Coronary artery (tissue), 2 donors: ENCODE measurements around the gene B3GNT3.

ENCODE experiments used
- DNase-seq: peaks from one replicate; pipeline ENCODE4 v3.0.0-alpha.2; 2017; ENCODE audit warnings: low spot score
- H3K27ac ChIP-seq, 2 donors: fragments of 200-600 bp; sonication (generic); one replicate each; pipeline ENCODE4 v1.5.1; 2016 to 2019
- H3K4me3 ChIP-seq: fragments of 200-600 bp; sonication (generic); 2 replicates; pipeline ENCODE4 v1.5.1; 2016; ENCODE audit warnings: mild to moderate bottlenecking, moderate library complexity
- TF ChIP-seq, protein P1 (sequence below): fragments of 200-600 bp; sonication (generic); IDR thresholded peaks from one replicate; pipeline ENCODE4 v1.5.1; 2019; ENCODE audit warnings: antibody characterized with exemption

The B3GNT3 gene

DNA sequence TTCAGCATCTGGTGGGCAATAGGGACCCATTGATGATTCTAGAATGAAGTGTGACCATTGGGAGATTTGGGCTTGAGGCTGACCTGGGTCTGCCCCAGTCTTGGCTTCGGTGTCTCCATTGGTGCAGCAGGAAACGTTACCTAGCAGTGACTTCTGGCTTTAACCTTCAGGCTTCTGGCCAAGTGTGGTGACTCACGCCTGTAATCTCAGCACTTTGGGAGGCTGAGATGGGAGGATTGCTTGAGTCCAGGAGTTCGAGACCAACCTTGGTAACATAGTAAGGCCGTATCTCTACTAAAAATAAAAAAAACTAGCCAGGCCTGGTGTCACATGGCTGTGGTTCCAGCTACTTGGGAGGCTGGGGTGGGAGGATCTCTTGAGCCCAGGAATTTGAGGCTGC is 36.4 kb upstream of the B3GNT3 start:
- H3K4me3 ChIP-seq = no peak overlapping the region
- no peak for DNase-seq
- TF ChIP-seq, protein P1, sequence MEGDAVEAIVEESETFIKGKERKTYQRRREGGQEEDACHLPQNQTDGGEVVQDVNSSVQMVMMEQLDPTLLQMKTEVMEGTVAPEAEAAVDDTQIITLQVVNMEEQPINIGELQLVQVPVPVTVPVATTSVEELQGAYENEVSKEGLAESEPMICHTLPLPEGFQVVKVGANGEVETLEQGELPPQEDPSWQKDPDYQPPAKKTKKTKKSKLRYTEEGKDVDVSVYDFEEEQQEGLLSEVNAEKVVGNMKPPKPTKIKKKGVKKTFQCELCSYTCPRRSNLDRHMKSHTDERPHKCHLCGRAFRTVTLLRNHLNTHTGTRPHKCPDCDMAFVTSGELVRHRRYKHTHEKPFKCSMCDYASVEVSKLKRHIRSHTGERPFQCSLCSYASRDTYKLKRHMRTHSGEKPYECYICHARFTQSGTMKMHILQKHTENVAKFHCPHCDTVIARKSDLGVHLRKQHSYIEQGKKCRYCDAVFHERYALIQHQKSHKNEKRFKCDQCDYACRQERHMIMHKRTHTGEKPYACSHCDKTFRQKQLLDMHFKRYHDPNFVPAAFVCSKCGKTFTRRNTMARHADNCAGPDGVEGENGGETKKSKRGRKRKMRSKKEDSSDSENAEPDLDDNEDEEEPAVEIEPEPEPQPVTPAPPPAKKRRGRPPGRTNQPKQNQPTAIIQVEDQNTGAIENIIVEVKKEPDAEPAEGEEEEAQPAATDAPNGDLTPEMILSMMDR = no peak
- H3K27ac ChIP-seq = no peak overlapping the region

DNA sequence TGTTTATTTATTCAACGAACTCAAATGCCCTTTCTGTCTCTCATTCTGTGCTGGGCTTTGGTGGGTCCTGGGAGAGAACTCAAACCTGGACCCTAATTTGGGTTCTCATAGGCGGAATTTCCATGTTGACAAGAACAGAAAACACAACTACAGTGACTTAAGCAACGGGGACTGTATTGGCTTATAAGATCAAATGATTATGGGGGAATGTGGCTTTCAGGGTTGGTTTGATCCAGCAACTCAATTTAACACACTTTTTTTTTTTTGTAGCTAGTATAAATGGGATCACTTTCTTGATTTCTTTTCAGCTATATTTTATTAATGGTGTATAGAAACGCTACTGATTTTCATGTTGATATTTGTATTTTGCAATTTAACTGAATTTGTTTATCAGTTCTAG is 33.8 kb upstream of the B3GNT3 start:
- DNase-seq = no peak
- no peak overlapping the region for H3K27ac ChIP-seq
- TF ChIP-seq, protein P1 = no peak
- no peak overlapping the region for H3K4me3 ChIP-seq

DNA sequence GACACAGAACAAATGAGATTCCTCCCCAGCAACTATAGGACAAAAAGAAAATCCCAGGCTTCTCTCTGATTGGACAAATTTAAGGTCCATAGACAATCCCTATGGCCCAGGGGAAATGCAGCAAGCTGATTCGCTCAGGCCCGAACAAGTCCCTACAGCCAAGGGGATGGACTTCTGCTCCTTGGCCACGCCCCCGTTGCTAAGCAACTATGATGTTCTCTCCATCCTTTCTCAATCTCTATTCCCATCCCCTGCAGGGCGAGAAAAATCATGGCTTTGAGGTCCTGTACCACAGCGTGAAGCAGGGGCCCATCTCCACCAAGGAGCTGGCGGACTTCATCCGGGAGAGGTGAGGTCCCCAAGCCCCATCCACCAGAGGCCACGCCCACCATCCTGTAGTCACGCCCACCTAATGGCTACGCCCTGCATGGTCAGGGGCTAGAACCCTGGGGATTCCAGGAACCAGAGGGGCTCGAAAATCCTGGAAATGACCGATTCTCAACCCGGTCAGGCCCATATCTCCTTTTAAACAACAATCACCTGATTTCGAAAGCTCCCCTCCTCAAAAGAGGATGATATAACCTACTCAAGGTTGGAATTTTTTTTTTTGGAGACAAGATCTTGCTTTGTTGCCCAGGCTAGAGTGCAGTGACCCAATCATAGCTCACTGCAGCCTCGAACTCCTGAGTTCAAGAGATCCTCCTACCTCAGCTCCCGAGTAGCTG is 32.3 kb upstream of the B3GNT3 start:
- Histone ChIP-seq H3K4me3 (no peak overlapping the region), H3K27ac (no peak overlapping the region)
- TF ChIP-seq, protein P1 = no peak
- DNase-seq = no peak

DNA sequence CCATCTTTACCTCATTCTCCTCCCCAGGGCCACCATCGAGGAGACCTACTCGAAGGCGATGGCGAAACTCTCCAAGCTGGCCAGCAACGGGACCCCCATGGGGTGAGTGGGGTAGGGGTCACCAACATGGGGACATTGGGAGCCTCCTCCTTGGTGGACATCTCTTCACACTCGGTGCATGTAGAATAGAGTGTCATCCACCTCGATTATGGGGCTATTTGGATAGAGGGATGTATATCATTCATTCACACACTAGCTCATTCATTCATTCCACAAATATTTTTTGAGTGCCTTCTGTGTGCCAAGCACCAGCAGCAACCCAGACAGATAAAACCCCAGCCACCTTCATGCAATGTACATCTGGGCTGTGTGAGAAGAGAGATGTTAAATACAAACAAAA is 30.6 kb upstream of the B3GNT3 start:
- TF ChIP-seq, protein P1 = no peak
- DNase-seq = no peak
- no peak overlapping the region for H3K4me3 ChIP-seq
- no peak overlapping the region for H3K27ac ChIP-seq

DNA sequence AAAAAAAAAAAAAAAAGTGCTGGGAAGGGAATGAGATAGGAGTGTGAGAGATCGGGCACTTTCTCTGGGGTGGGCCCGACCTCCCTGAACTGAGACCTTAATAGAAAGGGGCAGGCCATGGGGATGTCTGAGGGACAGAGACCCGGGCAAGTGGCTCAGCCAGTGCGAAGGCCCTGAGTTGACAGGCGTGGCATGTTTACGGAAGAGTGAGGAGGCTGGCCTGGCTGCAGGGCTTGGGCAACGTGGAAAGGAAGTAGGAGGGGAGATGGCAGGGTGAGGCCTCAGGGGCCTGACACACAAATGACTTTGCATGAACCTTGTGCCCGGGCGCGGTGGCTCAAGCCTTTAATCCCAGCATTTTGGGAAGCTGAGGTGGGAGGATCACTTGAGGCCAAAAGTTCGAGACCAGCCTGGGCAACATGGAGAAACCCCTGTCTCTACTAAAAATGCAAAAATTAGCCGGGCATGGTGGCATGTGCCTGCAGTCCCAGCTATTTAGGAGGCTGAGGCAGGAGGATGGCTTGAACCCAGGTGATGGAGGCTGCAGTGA is 29.8 kb upstream of the B3GNT3 start:
- Histone ChIP-seq H3K4me3 (no peak overlapping the region), H3K27ac (no peak overlapping the region)
- DNase-seq = no peak
- TF ChIP-seq, protein P1 = no peak

DNA sequence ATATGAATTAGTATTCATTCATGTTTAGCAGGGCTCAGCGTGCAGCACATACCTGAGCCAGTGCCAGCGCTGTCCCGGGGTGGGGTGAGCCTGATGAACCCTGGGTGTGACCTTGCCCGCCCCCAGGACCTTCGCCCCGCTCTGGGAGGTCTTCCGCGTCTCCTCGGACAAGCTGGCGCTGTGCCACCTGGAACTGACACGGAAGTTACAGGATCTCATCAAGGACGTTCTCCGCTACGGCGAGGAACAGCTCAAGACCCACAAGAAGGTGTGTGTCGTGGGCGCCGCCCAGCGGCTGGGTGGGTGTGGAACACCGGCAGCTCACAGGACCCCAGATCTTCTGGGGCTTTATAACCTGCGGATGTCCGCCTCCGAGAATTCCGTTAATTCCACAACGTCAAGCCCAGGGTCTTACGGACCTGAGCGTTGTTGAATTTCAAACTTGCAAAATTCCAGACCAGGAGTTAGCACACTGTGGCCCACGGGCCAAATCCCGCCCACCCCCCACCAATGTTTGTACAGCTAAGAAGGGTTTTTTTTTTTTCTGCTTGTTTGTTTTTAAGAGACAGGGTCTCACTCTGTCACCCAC is 28.3 kb upstream of the B3GNT3 start:
- H3K27ac ChIP-seq = no peak overlapping the region
- DNase-seq = no peak
- TF ChIP-seq, protein P1 = peak; percentile 72
- peak overlapping the region; percentile 53 for H3K4me3 ChIP-seq

DNA sequence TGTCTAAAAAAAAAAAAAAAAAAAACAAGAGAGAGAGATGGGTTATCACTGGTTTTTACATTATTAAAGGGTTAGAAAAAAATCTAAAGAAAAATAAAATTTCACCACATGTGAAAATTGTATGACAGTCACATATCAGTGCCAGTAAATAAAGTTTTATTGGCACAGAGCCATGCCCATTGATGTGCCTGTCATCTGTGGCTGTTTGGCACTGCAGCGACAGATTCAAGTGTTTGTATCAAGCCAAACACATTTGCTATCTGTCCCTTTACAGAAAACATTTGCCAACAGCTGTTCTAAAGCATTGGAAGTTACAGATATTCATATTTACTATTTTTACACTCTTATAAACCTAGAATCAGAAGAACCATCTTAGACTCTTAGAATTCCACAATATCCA is 27.4 kb upstream of the B3GNT3 start:
- Histone ChIP-seq H3K27ac (no peak overlapping the region), H3K4me3 (no peak overlapping the region)
- DNase-seq = no peak
- TF ChIP-seq, protein P1 = no peak
